ENCODE data around the gene FLT4.

DNA sequence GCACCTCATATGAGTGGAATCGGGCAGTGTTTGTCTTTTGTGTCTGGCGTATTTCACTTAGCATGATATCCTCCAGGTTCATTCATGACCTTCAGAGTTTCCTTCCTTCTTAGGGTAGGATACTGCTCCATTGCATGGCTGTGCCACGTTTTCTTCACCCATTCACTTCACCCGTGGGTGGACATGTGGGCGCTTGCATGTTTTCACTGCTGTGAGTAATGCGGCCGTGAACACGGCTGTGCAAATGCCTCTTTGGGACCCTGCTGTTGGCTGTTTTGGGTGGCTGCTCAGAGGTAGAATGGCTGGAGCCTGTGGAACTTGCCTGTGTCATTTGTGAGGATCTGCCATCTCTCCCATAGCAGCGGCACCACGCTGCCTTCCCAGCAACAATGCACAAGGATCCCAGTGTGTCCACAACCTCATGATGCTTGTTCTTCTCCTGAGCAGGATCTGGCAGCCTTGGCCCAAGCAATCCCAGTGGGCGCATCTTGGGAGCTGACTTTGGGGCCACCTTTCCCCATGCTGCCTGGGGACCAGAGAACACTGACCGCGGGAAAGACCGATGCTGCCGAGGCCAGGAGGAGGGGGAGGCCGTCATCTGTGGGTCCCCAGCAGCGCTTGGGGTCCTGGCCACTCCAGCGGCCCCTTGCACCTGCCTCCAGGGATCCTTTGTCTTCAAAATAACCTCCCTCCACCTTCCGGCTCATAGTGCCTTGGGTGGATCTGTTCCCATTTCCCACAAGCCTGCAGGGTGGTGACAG is 55.8 kb downstream of the FLT4 start:
- TF ChIP-seq, protein P1, sequence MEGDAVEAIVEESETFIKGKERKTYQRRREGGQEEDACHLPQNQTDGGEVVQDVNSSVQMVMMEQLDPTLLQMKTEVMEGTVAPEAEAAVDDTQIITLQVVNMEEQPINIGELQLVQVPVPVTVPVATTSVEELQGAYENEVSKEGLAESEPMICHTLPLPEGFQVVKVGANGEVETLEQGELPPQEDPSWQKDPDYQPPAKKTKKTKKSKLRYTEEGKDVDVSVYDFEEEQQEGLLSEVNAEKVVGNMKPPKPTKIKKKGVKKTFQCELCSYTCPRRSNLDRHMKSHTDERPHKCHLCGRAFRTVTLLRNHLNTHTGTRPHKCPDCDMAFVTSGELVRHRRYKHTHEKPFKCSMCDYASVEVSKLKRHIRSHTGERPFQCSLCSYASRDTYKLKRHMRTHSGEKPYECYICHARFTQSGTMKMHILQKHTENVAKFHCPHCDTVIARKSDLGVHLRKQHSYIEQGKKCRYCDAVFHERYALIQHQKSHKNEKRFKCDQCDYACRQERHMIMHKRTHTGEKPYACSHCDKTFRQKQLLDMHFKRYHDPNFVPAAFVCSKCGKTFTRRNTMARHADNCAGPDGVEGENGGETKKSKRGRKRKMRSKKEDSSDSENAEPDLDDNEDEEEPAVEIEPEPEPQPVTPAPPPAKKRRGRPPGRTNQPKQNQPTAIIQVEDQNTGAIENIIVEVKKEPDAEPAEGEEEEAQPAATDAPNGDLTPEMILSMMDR (conservative IDR thresholded peaks at IDR 0.05; ENCODE audit: low read depth in 2 of 2), result no peak
- TF ChIP-seq POLR2AphosphoS5 (IDR thresholded peaks at IDR 0.05; ENCODE audit: low read depth) (no peak), EZH2phosphoT487 (IDR thresholded peaks at IDR 0.05; ENCODE audit: unreplicated experiment) (no peak), EZH2 (IDR thresholded peaks at IDR 0.05; ENCODE audit: low read depth, unreplicated experiment) (no peak), ZNF331 (CRISPR knock-in tag; IDR thresholded peaks at IDR 0.05; ENCODE audit: low read depth) (no peak), JUNB (IDR thresholded peaks at IDR 0.05; ENCODE audit: unreplicated experiment) (no peak), CREB1 (CRISPR knock-in tag; IDR thresholded peaks at IDR 0.05; ENCODE audit: low read depth) (no peak), STAT1 (IDR thresholded peaks at IDR 0.05; ENCODE audit: unreplicated experiment) (no peak), ZNF114 (CRISPR knock-in tag; IDR thresholded peaks at IDR 0.05) (no peak), NANOG (IDR thresholded peaks at IDR 0.05; ENCODE audit: borderline replicate concordance) (no peak)
- TF ChIP-seq, protein P2, sequence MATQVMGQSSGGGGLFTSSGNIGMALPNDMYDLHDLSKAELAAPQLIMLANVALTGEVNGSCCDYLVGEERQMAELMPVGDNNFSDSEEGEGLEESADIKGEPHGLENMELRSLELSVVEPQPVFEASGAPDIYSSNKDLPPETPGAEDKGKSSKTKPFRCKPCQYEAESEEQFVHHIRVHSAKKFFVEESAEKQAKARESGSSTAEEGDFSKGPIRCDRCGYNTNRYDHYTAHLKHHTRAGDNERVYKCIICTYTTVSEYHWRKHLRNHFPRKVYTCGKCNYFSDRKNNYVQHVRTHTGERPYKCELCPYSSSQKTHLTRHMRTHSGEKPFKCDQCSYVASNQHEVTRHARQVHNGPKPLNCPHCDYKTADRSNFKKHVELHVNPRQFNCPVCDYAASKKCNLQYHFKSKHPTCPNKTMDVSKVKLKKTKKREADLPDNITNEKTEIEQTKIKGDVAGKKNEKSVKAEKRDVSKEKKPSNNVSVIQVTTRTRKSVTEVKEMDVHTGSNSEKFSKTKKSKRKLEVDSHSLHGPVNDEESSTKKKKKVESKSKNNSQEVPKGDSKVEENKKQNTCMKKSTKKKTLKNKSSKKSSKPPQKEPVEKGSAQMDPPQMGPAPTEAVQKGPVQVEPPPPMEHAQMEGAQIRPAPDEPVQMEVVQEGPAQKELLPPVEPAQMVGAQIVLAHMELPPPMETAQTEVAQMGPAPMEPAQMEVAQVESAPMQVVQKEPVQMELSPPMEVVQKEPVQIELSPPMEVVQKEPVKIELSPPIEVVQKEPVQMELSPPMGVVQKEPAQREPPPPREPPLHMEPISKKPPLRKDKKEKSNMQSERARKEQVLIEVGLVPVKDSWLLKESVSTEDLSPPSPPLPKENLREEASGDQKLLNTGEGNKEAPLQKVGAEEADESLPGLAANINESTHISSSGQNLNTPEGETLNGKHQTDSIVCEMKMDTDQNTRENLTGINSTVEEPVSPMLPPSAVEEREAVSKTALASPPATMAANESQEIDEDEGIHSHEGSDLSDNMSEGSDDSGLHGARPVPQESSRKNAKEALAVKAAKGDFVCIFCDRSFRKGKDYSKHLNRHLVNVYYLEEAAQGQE (IDR thresholded peaks at IDR 0.05; ENCODE audit: unreplicated experiment), result no peak
- TF ChIP-seq, protein P3, sequence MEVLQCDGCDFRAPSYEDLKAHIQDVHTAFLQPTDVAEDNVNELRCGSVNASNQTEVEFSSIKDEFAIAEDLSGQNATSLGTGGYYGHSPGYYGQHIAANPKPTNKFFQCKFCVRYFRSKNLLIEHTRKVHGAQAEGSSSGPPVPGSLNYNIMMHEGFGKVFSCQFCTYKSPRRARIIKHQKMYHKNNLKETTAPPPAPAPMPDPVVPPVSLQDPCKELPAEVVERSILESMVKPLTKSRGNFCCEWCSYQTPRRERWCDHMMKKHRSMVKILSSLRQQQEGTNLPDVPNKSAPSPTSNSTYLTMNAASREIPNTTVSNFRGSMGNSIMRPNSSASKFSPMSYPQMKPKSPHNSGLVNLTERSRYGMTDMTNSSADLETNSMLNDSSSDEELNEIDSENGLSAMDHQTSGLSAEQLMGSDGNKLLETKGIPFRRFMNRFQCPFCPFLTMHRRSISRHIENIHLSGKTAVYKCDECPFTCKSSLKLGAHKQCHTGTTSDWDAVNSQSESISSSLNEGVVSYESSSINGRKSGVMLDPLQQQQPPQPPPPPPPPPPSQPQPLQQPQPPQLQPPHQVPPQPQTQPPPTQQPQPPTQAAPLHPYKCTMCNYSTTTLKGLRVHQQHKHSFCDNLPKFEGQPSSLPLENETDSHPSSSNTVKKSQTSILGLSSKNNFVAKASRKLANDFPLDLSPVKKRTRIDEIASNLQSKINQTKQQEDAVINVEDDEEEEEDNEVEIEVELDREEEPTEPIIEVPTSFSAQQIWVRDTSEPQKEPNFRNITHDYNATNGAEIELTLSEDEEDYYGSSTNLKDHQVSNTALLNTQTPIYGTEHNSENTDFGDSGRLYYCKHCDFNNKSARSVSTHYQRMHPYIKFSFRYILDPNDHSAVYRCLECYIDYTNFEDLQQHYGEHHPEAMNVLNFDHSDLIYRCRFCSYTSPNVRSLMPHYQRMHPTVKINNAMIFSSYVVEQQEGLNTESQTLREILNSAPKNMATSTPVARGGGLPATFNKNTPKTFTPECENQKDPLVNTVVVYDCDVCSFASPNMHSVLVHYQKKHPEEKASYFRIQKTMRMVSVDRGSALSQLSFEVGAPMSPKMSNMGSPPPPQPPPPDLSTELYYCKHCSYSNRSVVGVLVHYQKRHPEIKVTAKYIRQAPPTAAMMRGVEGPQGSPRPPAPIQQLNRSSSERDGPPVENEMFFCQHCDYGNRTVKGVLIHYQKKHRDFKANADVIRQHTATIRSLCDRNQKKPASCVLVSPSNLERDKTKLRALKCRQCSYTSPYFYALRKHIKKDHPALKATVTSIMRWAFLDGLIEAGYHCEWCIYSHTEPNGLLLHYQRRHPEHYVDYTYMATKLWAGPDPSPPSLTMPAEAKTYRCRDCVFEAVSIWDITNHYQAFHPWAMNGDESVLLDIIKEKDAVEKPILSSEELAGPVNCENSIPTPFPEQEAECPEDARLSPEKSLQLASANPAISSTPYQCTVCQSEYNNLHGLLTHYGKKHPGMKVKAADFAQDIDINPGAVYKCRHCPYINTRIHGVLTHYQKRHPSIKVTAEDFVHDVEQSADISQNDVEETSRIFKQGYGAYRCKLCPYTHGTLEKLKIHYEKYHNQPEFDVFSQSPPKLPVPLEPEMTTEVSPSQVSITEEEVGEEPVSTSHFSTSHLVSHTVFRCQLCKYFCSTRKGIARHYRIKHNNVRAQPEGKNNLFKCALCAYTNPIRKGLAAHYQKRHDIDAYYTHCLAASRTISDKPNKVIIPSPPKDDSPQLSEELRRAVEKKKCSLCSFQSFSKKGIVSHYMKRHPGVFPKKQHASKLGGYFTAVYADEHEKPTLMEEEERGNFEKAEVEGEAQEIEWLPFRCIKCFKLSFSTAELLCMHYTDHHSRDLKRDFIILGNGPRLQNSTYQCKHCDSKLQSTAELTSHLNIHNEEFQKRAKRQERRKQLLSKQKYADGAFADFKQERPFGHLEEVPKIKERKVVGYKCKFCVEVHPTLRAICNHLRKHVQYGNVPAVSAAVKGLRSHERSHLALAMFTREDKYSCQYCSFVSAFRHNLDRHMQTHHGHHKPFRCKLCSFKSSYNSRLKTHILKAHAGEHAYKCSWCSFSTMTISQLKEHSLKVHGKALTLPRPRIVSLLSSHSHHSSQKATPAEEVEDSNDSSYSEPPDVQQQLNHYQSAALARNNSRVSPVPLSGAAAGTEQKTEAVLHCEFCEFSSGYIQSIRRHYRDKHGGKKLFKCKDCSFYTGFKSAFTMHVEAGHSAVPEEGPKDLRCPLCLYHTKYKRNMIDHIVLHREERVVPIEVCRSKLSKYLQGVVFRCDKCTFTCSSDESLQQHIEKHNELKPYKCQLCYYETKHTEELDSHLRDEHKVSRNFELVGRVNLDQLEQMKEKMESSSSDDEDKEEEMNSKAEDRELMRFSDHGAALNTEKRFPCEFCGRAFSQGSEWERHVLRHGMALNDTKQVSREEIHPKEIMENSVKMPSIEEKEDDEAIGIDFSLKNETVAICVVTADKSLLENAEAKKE (CRISPR knock-in tag; IDR thresholded peaks at IDR 0.05), result no peak
- TF ChIP-seq, protein P4, sequence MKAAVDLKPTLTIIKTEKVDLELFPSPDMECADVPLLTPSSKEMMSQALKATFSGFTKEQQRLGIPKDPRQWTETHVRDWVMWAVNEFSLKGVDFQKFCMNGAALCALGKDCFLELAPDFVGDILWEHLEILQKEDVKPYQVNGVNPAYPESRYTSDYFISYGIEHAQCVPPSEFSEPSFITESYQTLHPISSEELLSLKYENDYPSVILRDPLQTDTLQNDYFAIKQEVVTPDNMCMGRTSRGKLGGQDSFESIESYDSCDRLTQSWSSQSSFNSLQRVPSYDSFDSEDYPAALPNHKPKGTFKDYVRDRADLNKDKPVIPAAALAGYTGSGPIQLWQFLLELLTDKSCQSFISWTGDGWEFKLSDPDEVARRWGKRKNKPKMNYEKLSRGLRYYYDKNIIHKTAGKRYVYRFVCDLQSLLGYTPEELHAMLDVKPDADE (IDR thresholded peaks at IDR 0.05), result no peak
